GM21528 (cell line): ENCODE data around the gene PPFIA3.
A peak's percentile ranks its signal among the peaks of the same experiment; 100 is the strongest.
"Not testable (repeated sequence)": the region's sequence is repeated elsewhere in the genome, so short reads cannot be mapped to it uniquely, and the experiment has no call there.

ENCODE experiments used
- ATAC-seq: cut with Tn5 transposase; IDR thresholded peaks from one replicate; pipeline ENCODE4 v1.9.1; 2021; ENCODE audit warnings: mild to moderate bottlenecking, moderate library complexity; ENCODE audit not compliant: unreplicated experiment, low FRiP score

The PPFIA3 gene

GRCh38 chr19:49119411-49120324, at the start of gene PPFIA3:
Gene PPFIA3, plus strand, starts transcription at chr19:49119544. Its CDS starts 8,330 bp downstream, at chr19:49127874.
- ATAC-seq, result no peak

GRCh38 chr19:49070416-49070815, 48.9 kb upstream of the PPFIA3 start:
- no peak for ATAC-seq

GRCh38 chr19:49071860-49072547, 47.3 kb upstream of the PPFIA3 start:
- no peak for ATAC-seq

- ATAC-seq, result no peak
Observed at GRCh38 chr19:49073514-49074378, 45.6 kb upstream of the PPFIA3 start.

- not testable (repeated sequence) for ATAC-seq
Observed at GRCh38 chr19:49074869-49075268, 44.5 kb upstream of the PPFIA3 start.

- ATAC-seq, result no peak
Observed at GRCh38 chr19:49080392-49080791, 39.0 kb upstream of the PPFIA3 start.

GRCh38 chr19:49081273-49081672, 38.1 kb upstream of the PPFIA3 start:
- no peak for ATAC-seq

GRCh38 chr19:49084206-49085019, 34.9 kb upstream of the PPFIA3 start:
- ATAC-seq, result no peak

- peak; percentile 82 for ATAC-seq
Observed at GRCh38 chr19:49085020-49085867, 34.1 kb upstream of the PPFIA3 start, which contains the start of gene SNRNP70. Gene SNRNP70, plus strand, starts transcription at chr19:49085451. Its CDS starts 964 bp downstream, at chr19:49086415.

- ATAC-seq, result no peak
Observed at GRCh38 chr19:49085868-49086232, 33.5 kb upstream of the PPFIA3 start.

GRCh38 chr19:49086296-49086695, 33.0 kb upstream of the PPFIA3 start:
- no peak for ATAC-seq

- ATAC-seq, result no peak
Observed at GRCh38 chr19:49091391-49092038, 27.8 kb upstream of the PPFIA3 start.

- no peak for ATAC-seq
Observed at GRCh38 chr19:49092686-49093085, 26.7 kb upstream of the PPFIA3 start.

GRCh38 chr19:49094505-49095482, 24.6 kb upstream of the PPFIA3 start:
- no peak for ATAC-seq

GRCh38 chr19:49097453-49098288, 21.7 kb upstream of the PPFIA3 start:
- ATAC-seq, result no peak

GRCh38 chr19:49098795-49099194, 20.5 kb upstream of the PPFIA3 start:
- ATAC-seq, result no peak
